ENCODE measurements around the gene SLC39A6. TPM values are rescaled to one million over a fixed set of nuclear protein-coding genes. Genes with fewer than 3 reads are reported as not detected.

Gene SLC39A6
- total and polyA plus RNA-seq, 2 of the 13 experiments (the other 11 are each of a cell fraction or from before 2014, with no cell fraction given): 41.7 to 59.2 TPM

DNA sequence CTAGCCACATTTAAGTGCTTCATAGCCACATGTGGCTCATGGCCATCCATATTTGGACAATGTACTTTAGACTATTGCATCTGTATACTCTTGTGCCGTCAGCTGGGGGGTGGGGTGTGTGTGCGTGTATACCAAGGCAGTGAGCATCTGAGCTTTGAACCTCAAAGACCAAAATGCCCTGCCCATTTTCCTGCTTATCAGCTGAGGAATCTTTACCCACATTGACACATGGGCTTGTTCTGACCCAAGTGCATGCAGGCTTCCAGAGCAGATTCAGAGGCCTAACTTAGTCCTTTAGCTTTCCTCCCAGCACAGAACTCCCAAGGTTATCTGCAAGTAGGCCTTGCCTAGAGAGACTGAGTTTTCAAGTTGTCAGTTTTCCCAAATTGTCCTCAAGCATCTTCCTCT, 47.0 kb upstream of the SLC39A6 start (continued):
- no peak for TF ChIP-seq HNRNPL (IDR thresholded peaks at IDR 0.05; ENCODE audit: low read depth, low read length)
- TF ChIP-seq ZNF850 (CRISPR knock-in tag; conservative IDR thresholded peaks at IDR 0.05): no peak
- TF ChIP-seq ARHGAP35 (CRISPR knock-in tag; IDR thresholded peaks at IDR 0.05; ENCODE audit: borderline replicate concordance): 0 out of 2 replicates have a peak, but pooled peaks have one; percentile 34
- TF ChIP-seq, protein P1, sequence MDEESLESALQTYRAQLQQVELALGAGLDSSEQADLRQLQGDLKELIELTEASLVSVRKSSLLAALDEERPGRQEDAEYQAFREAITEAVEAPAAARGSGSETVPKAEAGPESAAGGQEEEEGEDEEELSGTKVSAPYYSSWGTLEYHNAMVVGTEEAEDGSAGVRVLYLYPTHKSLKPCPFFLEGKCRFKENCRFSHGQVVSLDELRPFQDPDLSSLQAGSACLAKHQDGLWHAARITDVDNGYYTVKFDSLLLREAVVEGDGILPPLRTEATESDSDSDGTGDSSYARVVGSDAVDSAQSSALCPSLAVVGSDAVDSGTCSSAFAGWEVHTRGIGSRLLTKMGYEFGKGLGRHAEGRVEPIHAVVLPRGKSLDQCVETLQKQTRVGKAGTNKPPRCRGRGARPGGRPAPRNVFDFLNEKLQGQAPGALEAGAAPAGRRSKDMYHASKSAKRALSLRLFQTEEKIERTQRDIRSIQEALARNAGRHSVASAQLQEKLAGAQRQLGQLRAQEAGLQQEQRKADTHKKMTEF (CRISPR knock-in tag; IDR thresholded peaks at IDR 0.05): peak; percentile 90; the same call in 1 of the 2 replicates
- peak; percentile 59 for TF ChIP-seq NFKBIZ (CRISPR knock-in tag; IDR thresholded peaks at IDR 0.05)
- no peak for TF ChIP-seq ZKSCAN1 (IDR thresholded peaks at IDR 0.05; ENCODE audit: low read length)
- peak; percentile 47; the same call in 1 of the 2 replicates for TF ChIP-seq RXRA (CRISPR knock-in tag; IDR thresholded peaks at IDR 0.05)
- TF ChIP-seq, protein P2, sequence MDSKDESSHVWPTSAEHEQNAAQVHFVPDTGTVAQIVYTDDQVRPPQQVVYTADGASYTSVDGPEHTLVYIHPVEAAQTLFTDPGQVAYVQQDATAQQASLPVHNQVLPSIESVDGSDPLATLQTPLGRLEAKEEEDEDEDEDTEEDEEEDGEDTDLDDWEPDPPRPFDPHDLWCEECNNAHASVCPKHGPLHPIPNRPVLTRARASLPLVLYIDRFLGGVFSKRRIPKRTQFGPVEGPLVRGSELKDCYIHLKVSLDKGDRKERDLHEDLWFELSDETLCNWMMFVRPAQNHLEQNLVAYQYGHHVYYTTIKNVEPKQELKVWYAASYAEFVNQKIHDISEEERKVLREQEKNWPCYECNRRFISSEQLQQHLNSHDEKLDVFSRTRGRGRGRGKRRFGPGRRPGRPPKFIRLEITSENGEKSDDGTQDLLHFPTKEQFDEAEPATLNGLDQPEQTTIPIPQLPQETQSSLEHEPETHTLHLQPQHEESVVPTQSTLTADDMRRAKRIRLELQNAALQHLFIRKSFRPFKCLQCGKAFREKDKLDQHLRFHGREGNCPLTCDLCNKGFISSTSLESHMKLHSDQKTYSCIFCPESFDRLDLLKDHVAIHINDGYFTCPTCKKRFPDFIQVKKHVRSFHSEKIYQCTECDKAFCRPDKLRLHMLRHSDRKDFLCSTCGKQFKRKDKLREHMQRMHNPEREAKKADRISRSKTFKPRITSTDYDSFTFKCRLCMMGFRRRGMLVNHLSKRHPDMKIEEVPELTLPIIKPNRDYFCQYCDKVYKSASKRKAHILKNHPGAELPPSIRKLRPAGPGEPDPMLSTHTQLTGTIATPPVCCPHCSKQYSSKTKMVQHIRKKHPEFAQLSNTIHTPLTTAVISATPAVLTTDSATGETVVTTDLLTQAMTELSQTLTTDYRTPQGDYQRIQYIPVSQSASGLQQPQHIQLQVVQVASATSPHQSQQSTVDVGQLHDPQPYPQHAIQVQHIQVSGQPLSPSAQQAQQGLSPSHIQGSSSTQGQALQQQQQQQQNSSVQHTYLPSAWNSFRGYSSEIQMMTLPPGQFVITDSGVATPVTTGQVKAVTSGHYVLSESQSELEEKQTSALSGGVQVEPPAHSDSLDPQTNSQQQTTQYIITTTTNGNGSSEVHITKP (CRISPR knock-in tag; IDR thresholded peaks at IDR 0.05; ENCODE audit: low read depth): peak; percentile 78; the same call in 1 of the 2 replicates
- TF ChIP-seq GABPA (IDR thresholded peaks at IDR 0.05; ENCODE audit: low read depth, low read length): no peak
- TF ChIP-seq GABPA (CRISPR knock-in tag; IDR thresholded peaks at IDR 0.05; ENCODE audit: low read depth): peak; percentile 53; the same call in 1 of the 2 replicates
- TF ChIP-seq, protein P3, sequence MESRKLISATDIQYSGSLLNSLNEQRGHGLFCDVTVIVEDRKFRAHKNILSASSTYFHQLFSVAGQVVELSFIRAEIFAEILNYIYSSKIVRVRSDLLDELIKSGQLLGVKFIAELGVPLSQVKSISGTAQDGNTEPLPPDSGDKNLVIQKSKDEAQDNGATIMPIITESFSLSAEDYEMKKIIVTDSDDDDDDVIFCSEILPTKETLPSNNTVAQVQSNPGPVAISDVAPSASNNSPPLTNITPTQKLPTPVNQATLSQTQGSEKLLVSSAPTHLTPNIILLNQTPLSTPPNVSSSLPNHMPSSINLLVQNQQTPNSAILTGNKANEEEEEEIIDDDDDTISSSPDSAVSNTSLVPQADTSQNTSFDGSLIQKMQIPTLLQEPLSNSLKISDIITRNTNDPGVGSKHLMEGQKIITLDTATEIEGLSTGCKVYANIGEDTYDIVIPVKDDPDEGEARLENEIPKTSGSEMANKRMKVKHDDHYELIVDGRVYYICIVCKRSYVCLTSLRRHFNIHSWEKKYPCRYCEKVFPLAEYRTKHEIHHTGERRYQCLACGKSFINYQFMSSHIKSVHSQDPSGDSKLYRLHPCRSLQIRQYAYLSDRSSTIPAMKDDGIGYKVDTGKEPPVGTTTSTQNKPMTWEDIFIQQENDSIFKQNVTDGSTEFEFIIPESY (CRISPR knock-in tag; IDR thresholded peaks at IDR 0.05): peak; percentile 66
- TF ChIP-seq, protein P4, sequence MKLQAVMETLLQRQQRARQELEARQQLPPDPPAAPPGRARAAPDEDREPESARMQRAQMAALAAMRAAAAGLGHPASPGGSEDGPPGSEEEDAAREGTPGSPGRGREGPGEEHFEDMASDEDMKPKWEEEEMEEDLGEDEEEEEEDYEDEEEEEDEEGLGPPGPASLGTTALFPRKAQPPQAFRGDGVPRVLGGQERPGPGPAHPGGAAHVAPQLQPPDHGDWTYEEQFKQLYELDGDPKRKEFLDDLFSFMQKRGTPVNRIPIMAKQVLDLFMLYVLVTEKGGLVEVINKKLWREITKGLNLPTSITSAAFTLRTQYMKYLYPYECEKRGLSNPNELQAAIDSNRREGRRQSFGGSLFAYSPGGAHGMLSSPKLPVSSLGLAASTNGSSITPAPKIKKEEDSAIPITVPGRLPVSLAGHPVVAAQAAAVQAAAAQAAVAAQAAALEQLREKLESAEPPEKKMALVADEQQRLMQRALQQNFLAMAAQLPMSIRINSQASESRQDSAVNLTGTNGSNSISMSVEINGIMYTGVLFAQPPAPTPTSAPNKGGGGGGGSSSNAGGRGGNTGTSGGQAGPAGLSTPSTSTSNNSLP (IDR thresholded peaks at IDR 0.05; ENCODE audit: low read depth, low read length): peak; percentile 85
- TF ChIP-seq HDAC1 (CRISPR knock-in tag; IDR thresholded peaks at IDR 0.05): peak; percentile 86
- no peak for TF ChIP-seq ZNF720 (CRISPR knock-in tag; IDR thresholded peaks at IDR 0.05)
- TF ChIP-seq ESRRA (CRISPR knock-in tag; IDR thresholded peaks at IDR 0.05; ENCODE audit: low read depth): peak; percentile 68; the same call in 1 of the 2 replicates
- no peak for TF ChIP-seq ZBTB7A (CRISPR knock-in tag; IDR thresholded peaks at IDR 0.05)
- TF ChIP-seq ZIK1 (CRISPR knock-in tag; IDR thresholded peaks at IDR 0.05; ENCODE audit: borderline replicate concordance, low read depth): no peak
- TF ChIP-seq, protein P5, sequence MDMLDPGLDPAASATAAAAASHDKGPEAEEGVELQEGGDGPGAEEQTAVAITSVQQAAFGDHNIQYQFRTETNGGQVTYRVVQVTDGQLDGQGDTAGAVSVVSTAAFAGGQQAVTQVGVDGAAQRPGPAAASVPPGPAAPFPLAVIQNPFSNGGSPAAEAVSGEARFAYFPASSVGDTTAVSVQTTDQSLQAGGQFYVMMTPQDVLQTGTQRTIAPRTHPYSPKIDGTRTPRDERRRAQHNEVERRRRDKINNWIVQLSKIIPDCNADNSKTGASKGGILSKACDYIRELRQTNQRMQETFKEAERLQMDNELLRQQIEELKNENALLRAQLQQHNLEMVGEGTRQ (IDR thresholded peaks at IDR 0.05; ENCODE audit: low read depth, low read length): no peak
- TF ChIP-seq, protein P5 (CRISPR knock-in tag; IDR thresholded peaks at IDR 0.05; ENCODE audit: borderline replicate concordance): peak; percentile 90; the same call in 1 of the 2 replicates
